NOMO-1 (cell line): ENCODE data around the gene DIPK1B.

Experiments used
- DNase-seq, 2 experiments: peaks; one replicate each; lab custom pipeline; 2025; ENCODE audit not compliant: unreplicated experiment in 2 of 2; lab: John Stamatoyannopoulos, UW

The DIPK1B gene

DNA sequence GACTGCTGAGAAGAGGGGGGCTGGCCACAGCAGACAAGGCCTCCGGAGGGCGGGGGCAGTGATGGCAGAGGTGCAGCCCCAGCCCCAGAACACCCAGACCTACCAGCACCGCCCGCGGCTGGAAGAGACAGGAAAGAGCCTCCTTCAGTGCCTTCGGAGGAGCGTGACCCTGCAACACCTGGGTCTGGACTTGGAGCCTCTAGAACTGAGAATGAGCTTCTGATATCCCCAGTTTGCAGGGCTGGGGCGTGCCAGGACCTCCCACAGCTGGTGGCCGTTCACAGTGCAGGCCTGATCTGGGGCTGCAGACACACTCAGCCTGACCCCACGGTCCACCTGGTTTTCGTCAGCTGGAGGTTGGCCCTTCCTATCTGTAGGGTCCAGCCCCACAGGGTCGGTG lies 21.2 kb downstream of the DIPK1B start:
- DNase-seq = no peak

DNA sequence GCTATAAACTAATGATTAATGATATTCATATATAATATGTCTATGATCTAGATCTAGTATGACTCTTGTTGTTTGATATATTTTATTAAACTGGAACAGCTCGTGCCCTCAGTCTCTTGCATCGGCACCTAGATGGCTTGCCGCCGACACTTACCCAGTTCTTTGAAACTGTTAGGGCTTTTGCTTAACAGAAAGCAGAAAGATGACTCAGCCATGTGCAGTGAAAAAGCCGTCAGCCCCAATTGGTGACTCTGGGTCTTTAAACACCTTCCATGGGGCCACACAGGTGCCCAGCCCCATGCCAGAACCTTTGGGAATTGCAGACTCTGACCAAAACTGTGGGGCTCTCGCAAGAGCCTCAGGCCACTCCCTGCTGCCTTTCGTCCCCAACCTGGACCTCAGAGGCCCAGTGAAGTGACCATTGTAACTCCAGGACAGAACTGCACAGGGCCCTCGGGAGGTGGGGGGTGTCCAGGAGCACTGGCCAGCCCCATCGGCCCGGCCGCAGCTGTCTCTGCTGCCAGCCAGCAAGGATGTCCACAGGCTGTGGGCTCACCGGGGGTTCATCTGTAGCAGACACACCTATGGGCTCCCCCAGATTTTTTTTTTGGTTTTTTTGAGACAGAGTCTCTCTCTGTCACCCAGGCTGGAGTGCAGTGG lies 22.6 kb downstream of the DIPK1B start:
- no peak for DNase-seq

GRCh38 chr9:136735812-136736480 lies 23.6 kb downstream of the DIPK1B start:
- no peak for DNase-seq

DNA sequence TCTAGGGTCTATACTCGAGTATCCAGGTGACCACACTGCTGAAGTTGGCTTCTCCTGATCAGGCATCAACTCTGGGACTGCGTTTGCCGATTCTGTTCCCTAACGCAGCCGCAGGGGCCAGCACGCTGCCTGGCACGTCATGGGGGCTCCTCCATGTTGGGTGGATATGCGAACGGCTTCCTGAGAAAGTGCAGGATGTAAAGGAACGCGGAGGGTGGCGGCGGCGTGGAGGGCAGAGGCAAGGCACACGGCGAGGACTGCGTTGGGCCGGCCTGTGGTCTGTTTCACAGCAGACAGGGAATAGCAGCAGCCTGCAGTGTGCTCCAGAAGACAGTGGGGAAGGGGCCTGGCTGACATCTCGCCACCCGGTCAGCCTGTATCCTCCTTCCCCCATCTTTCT lies 26.6 kb downstream of the DIPK1B start:
- no peak for DNase-seq

DNA sequence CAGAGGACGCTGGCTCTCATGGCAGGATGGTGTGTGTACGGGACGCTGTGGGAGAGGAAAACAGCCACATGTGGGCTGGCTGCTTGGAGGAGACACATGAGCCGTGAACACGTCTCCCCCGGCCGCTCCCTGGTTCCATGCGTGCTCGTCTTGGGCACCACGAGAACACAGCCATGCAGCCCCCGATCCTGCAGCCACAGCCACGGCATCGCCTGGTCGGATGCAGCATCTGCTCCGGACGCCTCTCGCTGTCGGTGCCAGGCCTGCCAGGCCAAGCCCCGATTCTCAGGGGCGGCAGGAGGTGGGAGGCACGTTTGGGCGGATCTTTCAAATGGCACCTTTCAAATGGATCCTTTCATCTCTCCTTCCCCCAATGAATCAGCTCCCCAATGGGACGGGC lies 27.1 kb downstream of the DIPK1B start:
- DNase-seq = no peak

DNA sequence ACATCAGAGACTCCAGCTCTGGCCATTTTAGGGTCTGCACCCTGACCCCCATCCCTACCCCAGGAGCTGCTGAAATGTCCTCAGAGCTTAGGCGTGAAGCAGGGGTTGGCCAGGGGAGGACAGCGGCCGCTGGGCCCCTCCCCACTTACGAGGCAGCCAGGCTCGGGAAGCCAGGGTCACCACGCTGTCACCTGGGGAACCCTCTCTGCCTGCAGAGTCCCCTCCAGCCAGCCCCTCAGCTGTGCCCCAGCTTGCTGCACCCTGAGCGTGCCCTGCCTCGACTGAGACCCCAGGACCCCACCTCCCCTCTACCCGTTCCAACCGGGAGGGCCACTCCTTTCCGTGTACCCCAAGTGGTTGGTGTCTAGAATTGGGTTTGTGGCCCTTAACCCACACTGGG lies 27.7 kb downstream of the DIPK1B start:
- DNase-seq = no peak

GRCh38 chr9:136740491-136740890 lies 28.1 kb downstream of the DIPK1B start:
- DNase-seq = no peak

DNA sequence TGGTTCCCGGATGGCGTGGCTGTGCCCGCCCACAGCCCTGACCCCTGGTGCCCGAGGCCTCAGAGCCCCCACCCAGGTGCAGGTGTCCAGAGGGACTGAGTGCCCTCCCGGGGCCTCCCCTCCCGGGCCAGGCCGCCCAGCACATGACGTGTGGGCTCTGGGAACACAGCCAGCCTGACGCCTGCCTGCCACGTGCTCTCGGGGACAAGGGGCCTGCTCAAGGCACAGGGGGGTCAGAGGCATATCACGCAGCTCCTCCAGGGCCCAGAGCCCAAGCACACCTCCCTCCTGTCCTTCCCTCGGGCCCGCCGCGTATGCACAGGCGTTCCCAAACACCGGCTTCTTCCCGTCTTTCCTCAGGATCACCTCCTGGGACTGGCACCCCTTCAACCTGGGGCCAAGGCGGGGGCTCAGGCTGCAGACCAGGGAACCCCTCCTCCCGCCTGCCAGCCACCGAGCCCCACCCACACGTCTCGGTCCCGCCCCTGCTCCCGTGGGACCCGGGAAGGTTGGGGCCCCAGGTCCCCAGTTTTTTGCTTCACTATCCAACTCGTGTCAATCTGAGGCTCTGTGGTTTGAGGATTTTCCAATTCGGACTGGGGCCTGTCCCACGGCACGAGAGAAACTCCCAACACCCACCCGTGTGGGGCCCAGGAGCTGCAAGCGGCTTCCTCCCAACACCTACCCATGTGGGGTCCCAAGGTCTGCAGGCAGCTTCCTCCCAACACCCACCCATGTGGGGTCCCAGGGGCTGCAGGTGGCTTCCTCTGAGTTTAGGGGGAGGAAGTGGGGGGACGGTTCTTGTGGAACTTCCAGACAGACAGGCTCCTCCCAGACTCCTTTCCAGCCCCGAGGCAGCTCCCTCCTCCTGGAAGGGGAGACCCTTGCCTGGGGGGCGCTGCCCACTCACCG lies 28.9 kb downstream of the DIPK1B start:
- no peak for DNase-seq

- no peak for DNase-seq
Measured at GRCh38 chr9:136741883-136742571, 29.7 kb downstream of the DIPK1B start.

GRCh38 chr9:136742591-136743391 lies 30.4 kb downstream of the DIPK1B start, which contains the start of gene LCN10:
Gene LCN10, minus strand, starts transcription at chr9:136742940. Its CDS starts 37 bp downstream, at chr9:136742903.
- DNase-seq = no peak

DNA sequence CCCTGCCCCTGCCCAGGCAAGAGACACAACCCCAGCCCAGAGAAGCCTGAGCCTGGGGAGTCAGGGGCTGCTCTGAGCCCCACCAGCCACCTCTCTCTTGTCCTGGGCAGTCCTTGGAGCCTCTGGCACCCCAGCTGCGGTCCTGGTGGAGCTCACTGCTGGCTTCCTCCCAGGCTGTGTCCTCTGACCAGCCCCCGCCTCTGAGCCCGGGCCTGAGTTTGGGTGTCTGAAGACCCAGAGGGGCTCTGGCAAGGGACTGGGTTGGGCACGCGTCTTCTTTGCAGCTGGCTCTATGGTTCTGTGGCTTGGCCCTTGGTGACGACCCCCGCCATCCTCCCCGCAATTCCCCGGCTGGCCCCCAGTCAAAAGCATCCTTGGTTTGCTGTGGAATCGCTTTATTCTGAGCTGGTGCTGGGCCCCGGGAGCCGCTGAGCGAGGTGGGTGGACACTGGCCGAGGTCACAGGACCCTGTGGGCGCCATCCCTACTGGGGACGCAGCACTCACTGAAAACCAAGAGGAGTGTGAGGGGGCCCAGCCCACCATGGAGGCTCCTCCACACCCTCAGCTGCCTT lies 31.4 kb downstream of the DIPK1B start:
- no peak for DNase-seq

GRCh38 chr9:136744773-136745172 lies 32.4 kb downstream of the DIPK1B start:
- DNase-seq = no peak

DNA sequence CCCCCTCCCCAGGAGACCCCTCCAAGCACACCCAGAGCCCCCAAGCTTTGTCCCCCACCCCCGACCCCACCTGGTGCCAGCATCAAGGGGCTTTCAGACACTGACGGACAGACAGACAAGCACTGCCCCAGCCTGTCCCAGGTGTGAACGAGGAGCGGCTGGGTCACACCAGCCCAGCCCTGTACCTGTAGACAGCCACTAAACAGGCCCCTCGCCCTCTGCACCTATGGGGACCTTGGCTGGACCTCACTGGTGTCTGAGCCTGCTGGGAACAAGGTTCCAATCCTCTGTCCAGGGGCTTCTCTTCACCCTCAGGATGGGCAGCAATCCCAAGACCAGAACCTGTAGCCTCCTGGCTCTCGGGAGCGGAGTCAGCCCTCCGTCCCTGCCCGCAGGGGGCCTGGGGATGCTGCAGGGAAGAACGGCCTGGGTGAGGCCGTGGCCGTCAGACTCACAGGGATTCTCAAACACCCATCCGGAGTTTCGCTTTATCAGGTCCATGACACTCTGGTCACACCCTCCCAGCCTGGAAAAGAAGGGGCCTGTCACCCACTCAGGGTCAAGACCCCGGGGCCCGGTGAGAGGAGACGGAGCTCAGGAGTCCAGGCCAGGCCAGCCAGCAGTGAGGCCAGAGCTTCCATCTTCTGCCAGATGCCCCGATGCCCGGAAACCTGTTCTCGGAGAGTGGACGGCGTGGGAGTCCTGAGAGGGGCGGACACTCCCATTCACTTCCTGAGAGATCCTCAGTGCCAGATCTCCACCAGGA lies 33.2 kb downstream of the DIPK1B start:
- no peak for DNase-seq

- DNase-seq = no peak
Measured at GRCh38 chr9:136746155-136746490, 33.8 kb downstream of the DIPK1B start.

DNA sequence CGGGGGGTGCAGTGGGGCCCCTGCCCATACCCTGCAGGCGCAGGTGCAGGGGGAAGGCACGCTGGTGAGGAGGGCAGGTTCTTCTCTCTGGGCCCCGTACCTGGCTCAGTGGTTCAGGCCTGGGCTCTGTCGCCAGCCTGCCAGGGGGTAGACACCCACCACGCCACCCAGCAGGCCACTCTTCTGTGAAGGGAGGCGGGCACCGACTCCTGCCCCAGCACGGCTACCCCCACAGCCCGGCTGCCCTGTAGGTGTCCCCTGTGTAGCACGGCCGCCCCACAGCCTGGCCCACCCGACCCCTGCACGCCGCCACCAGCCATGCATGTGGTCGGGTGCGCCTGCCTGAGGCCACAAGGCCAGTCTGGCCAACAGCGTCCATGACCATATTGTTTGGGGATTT lies 34.2 kb downstream of the DIPK1B start:
- DNase-seq = no peak

DNA sequence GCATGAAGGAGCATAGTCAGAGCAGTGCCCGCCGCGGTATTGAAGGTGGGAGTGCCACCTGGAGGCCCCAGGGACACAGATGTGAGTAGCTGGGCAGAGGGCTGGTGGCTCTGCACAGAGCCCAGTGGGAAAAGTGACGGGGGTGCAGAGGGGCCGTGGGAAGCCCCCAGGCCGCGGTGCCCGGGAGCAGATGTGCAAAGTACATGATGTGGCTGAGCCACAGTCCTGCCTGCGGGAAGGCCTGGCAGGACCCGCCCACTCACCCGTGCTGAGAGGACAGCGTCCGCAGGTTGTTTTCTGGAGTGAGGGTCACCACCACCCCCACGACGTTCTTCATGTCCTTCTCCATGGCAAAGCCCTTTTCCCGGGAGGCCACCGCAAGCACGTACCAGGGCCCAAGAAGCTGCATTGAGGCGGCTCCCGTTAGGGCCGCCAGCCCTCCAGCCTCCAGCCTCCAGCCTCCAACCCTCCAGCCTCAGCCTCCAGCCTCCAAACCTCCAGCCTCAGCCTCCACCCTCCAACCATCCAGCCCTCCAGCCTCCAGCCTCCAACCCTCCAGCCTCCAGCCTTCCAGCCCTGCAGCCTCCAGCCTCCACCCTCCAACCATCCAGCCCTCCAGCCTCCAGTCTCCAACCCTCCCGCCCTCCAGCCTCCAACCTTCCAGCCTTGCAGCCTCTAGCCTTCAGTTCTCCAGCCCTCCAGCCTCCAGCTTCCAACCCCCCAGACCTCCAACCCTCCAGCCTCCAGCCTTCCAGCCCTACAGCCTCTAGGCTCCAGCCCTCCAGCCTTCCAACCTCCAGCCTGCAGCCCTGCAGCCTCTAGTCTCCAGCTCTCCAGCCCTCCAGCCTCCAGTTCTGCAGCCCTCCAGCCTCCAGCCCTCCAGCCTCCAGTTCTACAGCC lies 35.0 kb downstream of the DIPK1B start:
- no peak for DNase-seq

- no peak for DNase-seq
Measured at GRCh38 chr9:136748201-136748600, 35.8 kb downstream of the DIPK1B start, which contains the start of gene LCN6. Gene LCN6, minus strand, starts transcription at chr9:136748525. Its CDS starts 42 bp downstream, at chr9:136748483.
